ENCODE measurements around the gene F2R. TPM values are rescaled to one million over a fixed set of nuclear protein-coding genes. Genes with fewer than 3 reads are reported as not detected.

Gene F2R
- total and polyA plus RNA-seq, 9 donors, result 1.7 to 28.5 (median 4.9) TPM

DNA sequence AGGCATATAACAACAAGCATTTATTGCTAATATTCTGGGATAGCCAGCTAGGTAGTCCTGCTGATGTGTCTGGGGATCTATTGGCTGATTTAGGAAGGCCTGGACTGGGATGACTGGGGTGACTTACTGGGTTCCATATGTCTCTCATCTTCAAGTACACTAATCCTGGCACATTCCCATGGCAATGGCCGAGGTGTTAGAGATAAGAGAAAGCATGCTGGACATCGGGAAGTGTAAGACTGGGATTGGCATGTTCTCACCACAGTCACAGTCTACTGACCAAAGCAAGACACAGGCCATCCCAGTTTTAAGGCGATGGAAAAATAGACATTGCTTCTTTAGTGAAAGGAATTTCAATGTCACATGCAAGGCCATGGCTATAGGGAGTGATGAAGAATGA lies 29.7 kb downstream of the F2R start:
- 50 to 65% (median 55%) methylated on average over 3 of the region's 3 CpGs for WGBS, 3 donors
- H3K36me3 ChIP-seq, result no peaks in the 10 kb centered on the region
- DNase-seq, result no peak
- TF ChIP-seq POLR2A (IDR thresholded peaks at IDR 0.05), result no peak
- no peak for TF ChIP-seq EP300 (IDR thresholded peaks at IDR 0.05)
- TF ChIP-seq, protein P1, sequence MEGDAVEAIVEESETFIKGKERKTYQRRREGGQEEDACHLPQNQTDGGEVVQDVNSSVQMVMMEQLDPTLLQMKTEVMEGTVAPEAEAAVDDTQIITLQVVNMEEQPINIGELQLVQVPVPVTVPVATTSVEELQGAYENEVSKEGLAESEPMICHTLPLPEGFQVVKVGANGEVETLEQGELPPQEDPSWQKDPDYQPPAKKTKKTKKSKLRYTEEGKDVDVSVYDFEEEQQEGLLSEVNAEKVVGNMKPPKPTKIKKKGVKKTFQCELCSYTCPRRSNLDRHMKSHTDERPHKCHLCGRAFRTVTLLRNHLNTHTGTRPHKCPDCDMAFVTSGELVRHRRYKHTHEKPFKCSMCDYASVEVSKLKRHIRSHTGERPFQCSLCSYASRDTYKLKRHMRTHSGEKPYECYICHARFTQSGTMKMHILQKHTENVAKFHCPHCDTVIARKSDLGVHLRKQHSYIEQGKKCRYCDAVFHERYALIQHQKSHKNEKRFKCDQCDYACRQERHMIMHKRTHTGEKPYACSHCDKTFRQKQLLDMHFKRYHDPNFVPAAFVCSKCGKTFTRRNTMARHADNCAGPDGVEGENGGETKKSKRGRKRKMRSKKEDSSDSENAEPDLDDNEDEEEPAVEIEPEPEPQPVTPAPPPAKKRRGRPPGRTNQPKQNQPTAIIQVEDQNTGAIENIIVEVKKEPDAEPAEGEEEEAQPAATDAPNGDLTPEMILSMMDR (IDR thresholded peaks at IDR 0.05), result no peak
- no peaks in the 10 kb centered on the region for H3K9me3 ChIP-seq
- no peak overlapping the region for H3K4me3 ChIP-seq
- no peaks in the 10 kb centered on the region for H3K27me3 ChIP-seq
- H3K27ac ChIP-seq, result no peak overlapping the region
- no peaks in the 10 kb centered on the region for H3K4me1 ChIP-seq (ENCODE audit: insufficient read depth)
- intact Hi-C loops (cut with DNase I), result no loop called here

DNA sequence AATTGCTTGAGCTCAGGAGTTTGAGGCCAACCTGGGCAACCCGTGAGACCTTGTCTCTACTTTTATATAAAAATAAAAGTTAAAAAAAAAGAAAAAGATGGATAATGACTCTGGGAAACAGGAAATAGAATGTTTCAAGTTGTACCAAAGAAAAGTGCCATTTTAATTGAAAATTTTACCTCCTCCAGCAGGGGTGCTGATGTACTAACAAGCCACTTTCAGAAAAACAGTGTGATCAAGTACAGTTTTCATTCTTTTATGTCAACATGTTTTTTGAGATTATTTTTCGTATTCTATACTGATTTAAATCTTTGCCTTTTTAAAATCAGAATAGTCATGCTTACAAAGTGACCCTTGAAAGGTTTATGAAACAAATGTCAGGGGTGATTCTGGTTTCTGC lies 30.8 kb downstream of the F2R start:
- 75 to 85% (median 76%) methylated on average over 2 of the region's 2 CpGs for WGBS, 3 donors
- H3K9me3 ChIP-seq, result no peaks in the 10 kb centered on the region
- no peak overlapping the region for H3K4me3 ChIP-seq
- no peak overlapping the region for H3K27ac ChIP-seq
- H3K4me1 ChIP-seq (ENCODE audit: insufficient read depth), result no peaks in the 10 kb centered on the region
- no peaks in the 10 kb centered on the region for H3K27me3 ChIP-seq
- DNase-seq, result no peak
- intact Hi-C loops (cut with DNase I), result no loop called here
- no peaks in the 10 kb centered on the region for H3K36me3 ChIP-seq
- TF ChIP-seq, protein P1 (IDR thresholded peaks at IDR 0.05), result no peak
- TF ChIP-seq POLR2A (IDR thresholded peaks at IDR 0.05), result no peak
- TF ChIP-seq EP300 (IDR thresholded peaks at IDR 0.05), result no peak

DNA sequence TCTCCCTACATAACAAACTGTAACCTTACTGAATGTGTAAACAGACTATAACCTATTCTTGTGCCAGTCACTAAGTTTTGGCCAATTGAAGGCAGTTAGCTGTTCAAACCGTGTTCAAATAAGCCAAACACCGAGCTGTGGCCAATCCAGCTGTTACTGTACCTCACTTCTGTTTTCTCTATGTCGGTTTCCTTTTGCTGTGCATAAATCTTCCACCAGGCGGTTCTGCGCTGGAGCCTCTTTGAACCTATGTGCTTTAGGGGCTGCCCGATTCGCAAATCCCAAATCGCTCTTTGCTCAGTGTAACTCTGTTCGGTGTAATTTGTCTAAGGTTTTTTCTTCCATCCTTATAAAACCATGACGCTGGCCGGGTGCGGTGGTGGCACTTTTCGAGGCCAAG lies 31.8 kb downstream of the F2R start:
- no peak for DNase-seq

DNA sequence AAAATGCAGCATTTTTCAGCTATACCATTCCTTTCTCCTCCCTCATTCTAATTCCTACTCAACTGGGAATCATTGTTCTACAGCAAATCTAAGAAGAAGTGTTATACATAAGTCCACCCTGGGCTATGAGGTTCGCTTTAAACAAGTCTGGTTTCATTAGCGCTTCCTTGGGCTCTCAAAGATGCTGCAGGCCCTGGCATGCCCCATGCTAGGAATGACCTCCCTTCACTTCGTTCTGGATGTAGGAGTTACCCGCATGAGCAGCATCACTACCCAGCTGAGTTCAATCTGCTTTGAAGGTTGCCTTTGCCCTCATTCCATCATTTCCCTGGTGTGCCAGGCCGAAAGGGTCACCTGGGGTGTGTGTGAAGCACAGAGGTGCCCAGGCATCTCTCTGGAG lies 35.4 kb downstream of the F2R start:
- Histone ChIP-seq H3K4me1 (ENCODE audit: insufficient read depth) (no peaks in the 10 kb centered on the region), H3K36me3 (no peaks in the 10 kb centered on the region), H3K27me3 (no peaks in the 10 kb centered on the region), H3K9me3 (no peaks in the 10 kb centered on the region), H3K27ac (no peak overlapping the region), H3K4me3 (no peak overlapping the region)
- TF ChIP-seq EP300 (IDR thresholded peaks at IDR 0.05) (no peak), POLR2A (IDR thresholded peaks at IDR 0.05) (no peak)
- TF ChIP-seq, protein P1 (IDR thresholded peaks at IDR 0.05), result no peak
- intact Hi-C loops (cut with DNase I), result no loop called here
- no peak for DNase-seq
- WGBS, 3 donors, result 88 to 90% (median 89%) methylated on average over 5 of the region's 5 CpGs

More for the DNA sequence above, 31.8 kb downstream of the F2R start:
- no peak overlapping the region for H3K4me3 ChIP-seq
- no peaks in the 10 kb centered on the region for H3K27me3 ChIP-seq
- no peaks in the 10 kb centered on the region for H3K36me3 ChIP-seq
- intact Hi-C loops (cut with DNase I), result no loop called here
- H3K4me1 ChIP-seq (ENCODE audit: insufficient read depth), result no peaks in the 10 kb centered on the region
- no peak for TF ChIP-seq POLR2A (IDR thresholded peaks at IDR 0.05)
- TF ChIP-seq, protein P1 (IDR thresholded peaks at IDR 0.05), result no peak
- no peak for TF ChIP-seq EP300 (IDR thresholded peaks at IDR 0.05)
- 92 to 94% (median 93%) methylated on average over 13 of the region's 13 CpGs for WGBS, 3 donors
- no peak overlapping the region for H3K27ac ChIP-seq
- no peaks in the 10 kb centered on the region for H3K9me3 ChIP-seq
